Activated CD8-positive, alpha-beta memory T cell treated with anti-CD3 and anti-CD28 coated beads, Interleukin-2, amount 50 U/mL, for 24 hours (primary cell): ENCODE data around the gene LRRC43.
"Not testable (repeated sequence)": the region's sequence is repeated elsewhere in the genome, so short reads cannot be mapped to it uniquely, and the experiment has no call there.

Source experiments
- DNase-seq: peaks from one replicate; pipeline ENCODE4 v3.0.0-alpha.2; 2020; ENCODE audit errors: extremely low read depth

Gene LRRC43

DNA sequence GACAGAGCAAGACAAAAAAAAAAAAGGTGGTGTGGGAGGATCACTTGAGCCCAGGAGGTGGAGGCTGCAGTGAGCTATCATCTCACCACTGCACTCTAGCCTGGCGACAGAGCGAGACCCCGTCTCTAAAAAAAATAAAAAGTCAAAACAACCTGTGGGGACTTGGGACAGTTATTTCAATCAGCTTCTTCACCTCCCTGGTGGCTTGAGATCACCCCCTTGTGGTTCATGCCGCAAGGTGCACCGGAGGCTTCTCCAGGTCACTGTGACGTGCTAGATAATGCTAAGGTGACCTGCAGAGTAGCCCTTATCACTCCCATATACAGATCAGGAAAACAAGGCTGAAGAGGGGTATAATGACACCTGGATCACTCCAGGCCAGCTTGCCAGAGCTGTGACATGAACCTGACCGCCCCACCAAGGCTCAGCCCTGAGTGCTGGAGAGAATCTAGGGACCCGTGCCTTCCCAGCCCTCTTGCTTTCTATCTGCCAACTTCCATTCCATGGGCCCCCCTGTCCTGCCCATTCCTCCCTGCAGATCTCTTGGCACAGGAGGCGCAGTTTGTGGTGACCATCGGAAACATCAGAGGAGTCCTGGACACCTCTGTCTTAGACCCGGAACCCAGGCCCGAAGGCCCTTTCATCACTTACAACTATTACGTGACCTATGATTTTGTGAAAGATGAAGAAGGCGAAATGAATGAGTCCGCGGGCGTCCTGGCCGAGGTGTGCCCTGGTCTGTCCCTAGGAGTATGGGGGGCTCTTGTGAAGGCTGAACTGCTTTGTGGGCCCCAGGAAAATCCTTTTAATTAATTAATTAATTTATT lies 8.1 kb downstream of the LRRC43 start:
- peak; percentile 49 for DNase-seq

DNA sequence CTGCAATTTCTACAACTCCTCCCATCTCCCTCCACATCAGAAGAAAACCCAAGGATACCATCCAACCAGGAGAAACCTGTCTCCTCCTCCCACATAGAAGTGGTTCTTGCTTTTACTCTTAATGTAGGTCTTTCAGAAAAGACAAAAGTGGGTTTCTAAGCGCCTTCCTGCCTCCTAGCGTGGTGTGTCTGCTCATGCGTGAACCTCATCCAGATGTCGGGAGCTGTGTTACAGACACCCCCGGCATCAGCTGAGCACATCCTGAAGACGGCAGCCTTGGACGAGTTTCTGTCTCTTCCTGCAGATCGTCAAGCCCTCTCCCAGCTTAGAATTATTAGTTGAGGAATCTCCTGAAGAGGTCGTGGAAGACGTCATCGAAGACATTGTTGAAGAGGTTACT lies 9.5 kb downstream of the LRRC43 start:
- no peak for DNase-seq

DNA sequence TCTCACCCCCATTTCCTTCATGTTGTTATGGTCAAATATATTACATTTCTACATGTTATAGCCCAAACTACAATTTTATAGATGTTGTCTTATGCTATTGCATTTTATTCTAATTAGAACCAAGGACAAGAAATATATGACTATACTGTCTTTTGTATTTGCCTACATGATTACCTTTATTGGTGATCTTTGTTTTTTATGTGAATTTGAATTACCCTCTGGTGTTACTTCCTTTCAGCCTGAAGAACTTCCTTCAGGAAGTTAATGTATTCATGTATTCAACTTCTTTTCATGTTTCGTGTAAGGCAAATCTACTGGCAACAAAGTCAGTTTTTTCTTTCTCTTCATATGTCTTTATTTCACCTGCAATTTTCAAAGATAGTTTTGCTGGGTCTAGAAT lies 11.9 kb downstream of the LRRC43 start:
- DNase-seq = no peak

DNA sequence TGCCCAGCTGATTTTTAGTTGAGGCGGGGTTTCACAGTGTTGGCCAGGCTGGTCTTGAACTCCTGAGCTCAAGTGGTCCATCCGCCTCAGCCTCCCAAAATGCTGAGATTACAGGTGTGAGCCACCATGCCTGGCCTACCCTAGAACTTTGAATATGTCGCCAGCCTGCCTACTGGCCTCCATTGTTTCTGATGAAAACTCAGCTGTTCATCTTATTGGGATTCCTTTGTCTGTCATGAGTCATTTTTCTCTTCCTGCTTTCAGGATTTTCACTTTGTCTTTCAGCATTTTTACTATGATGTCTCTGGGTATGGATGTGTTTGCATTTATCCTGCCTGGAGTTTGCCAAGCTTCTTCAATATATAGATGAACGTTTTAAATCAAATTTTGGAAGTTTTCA lies 12.5 kb downstream of the LRRC43 start:
- no peak for DNase-seq

DNA sequence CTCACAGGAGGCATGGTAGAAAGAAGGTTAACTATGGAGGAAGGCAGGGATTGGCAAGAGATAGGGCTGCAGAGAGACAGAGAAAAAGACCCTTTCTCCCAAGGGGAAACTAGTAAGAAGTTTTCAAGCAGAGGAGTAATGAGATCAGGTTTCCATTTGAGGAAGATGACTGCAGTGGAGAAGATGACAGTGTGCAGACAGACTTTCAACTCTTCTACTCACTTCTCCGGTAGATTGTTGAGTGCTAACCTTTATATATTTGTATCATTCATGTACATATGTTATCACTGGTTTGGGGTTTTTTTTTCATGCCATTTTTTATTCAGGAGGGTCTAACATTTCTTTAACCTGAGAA lies 14.7 kb downstream of the LRRC43 start:
- no peak for DNase-seq

DNA sequence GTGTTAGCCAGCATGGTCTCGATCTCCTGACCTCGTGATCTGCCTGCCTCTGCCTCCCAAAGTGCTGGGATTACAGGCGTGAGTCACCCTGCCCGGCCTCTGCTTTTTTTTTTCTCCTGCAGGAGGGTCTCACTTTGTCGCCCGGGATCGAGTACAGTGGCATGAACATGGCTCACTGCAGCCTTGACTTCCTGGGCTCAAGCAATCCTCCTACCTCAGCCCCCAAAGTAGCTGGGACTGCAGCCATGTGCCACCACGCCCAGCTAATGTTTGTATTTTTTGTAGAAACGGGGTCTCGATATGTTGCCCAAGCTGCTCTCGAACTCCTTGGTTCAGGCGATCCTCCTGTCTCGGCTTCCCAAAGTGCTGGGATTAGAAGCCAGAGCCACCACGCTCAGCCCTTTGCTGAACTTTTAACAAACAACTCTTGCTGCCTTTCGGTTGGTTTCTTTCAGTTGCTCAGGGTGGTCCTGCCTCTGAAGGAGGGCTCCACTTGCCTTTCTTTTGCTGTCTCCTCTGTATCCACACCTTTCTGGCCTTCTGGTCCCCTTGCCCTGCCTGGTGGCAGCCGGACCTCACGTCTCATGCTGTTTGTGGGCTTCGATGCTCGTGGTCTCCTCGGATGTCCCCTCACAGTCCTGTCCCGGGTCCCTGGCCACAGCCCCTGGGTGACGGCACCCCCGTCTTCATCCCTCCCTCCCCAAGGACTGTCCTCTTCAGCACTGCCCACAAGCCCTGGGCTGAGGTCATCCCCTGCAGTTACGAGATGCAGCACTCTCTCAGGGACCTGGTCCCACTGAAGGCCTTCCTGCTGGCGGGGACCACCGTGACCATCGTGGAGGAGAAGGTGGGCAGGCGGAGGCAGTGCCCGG lies 16.8 kb downstream of the LRRC43 start:
- DNase-seq = no peak

DNA sequence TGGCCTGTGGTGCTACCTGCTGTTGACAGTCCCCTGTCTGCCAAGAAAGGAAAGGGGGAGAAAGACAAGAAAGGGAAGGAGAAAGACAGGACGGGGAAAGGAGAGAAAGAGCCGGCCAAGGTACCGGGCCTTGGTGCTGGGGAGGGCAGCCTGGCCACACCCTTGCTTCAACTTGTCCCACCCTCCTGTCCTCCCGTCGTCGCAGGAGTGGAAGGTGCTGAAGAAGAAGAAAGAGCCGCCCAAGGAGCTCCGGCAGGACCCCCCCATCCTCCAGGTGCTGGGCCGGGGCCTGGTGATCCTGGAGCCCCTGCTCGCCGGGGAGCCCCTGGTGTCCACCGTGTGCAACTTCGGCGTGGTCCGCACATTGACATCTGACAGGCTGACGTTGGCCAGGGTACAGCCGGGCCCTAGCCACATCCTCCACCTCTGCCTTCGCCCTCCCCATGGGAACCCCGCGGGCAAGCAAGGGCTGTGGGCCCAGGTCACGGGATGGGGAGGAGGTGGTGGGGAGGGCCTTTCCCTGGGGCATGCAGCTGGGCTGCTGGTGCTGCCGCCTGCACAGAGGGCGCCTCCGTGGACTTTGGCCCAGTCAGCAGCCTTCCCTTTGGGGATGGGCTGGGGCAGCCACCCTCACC lies 17.7 kb downstream of the LRRC43 start:
- DNase-seq = no peak

DNA sequence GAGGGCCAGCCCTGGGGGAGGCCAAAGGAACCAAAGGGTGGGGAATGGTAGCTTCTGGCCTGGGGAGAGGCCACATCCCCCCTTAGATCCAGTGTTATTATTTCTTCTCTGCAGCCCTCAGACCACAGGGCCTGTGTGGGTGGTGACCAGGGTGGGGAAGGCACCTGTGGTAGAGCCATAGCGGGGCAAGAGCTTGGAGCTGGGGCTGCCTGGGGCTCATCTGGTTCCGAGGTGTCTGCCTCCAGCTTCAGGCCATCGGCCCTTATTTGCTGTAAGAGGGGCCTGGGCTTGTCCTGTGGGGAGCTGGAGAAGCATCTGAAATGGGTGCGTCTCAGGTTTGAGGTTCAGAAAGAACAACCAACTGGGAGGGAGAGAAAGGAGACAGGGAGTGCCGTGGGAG lies 18.5 kb downstream of the LRRC43 start:
- no peak for DNase-seq

DNA sequence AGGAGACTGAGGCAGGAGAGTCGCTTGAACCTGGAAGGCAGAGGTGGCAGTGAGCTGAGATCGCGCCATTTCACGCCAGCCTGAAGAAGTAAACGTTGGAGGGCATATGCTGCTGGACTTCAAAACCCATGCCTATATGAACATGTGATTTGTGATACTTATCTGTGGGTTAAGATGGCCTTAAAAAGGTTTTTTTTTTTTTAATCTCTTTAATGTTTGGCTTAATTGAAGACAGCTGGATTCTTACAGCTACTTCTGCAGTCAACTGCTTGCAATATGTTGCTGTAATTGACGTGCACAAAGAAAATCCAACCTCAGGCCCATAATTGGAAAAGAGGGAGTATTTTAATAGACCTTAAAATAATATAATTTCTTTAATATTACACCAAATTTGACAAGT lies 19.1 kb downstream of the LRRC43 start:
- DNase-seq = no peak

DNA sequence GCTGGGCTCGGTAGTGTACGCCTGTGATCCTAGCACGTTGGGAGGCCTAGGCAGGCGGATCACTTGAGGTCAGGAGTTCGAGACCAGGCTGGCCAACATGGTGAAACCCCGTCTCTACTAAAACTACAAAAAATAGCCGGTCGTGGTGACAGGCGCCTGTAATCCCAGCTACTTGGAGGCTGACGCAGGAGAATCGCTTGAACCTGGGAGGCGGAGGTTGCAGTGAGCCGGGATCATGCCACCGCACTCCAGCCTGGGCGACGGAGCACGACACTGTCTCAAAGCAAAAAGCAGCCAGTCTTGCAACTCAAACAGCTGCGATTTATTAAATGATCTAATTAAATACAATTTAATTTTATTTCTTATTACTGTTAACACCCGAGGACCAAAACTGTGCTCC lies 19.9 kb downstream of the LRRC43 start:
- not testable (repeated sequence) for DNase-seq

DNA sequence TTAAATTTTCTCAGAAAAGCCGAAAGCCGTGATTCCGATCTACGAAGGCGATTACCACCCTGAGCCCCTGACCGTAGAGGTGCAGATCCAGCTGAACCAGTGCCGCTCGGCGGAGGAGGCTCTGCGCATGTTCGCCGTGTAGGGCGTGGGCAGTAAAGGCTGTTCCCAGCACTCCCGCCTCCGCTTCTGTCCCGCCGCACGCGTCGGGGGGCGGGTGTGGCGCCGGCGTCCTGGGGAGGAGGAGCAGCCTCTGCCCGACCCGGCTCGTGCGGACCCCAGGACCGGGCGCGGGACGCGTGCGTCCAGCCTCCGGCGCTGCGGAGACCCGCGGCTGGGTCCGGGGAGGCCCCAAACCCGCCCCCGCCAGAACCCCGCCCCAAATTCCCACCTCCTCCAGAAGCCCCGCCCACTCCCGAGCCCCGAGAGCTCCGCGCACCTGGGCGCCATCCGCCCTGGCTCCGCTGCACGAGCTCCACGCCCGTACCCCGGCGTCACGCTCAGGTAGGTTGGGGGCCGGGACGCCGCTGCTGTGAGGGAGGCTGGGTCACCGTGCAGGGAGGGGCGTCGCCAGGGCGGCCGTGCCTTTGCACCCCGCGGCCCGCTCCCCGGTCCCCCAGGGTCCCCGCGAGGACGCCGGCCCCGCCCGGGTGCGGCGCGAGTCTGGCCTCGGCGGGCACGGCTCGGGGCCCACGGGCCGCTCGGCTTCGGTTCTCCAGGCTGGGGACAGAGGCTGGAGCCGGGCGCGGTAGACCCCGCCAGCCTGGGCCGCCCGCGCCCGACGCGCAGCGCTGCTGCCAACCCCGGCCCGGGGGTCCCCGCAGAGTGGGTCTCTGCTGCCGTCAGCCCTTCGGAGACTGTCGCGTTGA lies 20.6 kb downstream of the LRRC43 start, which contains the start of gene B3GNT4:
TSS of gene B3GNT4 (plus strand) at position 409 of the 866 bp plus-strand sequence. CDS start 910 bp downstream, outside the sequence.
- DNase-seq = peak; percentile 21

DNA sequence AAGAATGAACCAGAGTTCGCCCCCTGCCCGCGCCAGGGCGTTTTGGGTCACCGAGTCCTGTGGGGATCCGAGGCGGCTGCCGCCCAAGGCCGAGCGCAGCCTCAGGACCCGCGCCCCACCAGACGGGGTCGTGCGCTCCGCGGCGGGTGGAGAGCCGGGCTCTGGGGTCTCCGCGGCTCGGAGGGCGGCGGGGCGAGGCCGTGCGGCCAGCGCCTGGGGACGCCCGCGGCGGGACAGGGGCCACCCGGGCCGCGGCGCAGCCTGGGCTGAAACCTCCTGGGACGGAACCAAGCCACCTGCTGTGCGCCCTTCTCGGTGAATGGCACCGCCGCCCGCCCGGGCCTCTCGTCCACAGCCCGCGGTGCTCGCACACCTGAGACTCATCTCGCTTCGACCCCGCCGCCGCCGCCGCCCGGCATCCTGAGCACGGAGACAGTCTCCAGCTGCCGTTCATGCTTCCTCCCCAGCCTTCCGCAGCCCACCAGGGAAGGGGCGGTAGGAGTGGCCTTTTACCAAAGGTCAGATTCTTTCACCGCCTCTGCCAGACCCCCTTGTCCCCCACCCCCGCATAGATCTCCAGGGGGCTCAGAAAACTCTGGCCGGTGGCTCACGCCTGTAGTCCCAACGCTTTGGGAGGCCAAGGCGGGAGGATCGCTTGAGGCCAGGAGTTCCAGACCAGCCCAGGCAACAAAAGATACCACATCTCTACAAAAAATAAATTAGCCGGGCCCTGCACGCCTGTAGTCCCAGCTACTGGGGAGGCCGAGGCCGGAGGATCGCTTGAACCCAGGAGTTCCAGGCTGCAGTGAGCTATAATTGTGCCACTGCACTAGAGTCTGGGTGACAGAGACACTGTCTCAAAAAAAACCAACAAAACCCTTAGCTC lies 21.5 kb downstream of the LRRC43 start:
- no peak for DNase-seq

DNA sequence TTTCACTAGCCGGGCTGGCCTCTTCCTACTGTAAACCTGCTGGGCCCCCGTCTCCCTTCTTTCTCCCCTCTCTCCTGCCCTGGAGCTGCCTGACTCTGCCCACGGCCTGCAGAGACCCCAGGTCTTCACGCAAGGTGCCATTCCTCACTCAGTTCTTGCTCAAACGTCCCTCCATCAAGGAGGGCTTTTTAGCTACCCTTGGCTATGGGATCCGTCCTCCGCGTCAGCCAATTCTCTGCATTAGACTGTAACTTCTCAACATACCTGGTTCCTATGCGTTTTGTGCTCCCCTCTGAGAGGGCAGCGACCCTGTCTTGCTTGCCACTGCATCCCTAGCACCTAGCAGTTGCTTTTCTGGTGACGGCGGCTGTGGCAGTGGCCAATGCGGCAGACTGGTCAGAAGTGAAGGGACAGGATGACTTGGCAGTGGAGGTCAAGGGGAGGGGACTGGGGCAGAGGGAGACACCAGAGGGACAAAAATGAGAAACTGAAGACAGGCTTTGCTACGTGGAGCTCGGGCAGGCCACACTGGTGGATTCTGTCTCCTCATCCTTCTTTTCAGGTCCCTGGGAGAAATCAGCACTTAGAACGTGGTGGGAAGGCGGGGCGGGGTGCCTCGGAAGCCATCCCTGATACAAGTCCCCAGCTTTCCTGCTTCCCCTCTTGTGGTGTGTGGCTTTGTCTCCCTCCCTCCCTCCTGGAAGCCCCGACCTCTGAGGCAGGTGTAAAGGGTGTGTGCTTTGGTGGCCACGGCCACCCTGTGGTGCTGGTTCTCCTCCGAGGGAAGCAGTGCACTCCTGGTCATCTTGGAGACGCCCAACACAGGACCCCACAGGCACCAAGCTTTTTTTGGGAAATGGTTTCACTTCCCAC lies 22.4 kb downstream of the LRRC43 start:
- DNase-seq = no peak

DNA sequence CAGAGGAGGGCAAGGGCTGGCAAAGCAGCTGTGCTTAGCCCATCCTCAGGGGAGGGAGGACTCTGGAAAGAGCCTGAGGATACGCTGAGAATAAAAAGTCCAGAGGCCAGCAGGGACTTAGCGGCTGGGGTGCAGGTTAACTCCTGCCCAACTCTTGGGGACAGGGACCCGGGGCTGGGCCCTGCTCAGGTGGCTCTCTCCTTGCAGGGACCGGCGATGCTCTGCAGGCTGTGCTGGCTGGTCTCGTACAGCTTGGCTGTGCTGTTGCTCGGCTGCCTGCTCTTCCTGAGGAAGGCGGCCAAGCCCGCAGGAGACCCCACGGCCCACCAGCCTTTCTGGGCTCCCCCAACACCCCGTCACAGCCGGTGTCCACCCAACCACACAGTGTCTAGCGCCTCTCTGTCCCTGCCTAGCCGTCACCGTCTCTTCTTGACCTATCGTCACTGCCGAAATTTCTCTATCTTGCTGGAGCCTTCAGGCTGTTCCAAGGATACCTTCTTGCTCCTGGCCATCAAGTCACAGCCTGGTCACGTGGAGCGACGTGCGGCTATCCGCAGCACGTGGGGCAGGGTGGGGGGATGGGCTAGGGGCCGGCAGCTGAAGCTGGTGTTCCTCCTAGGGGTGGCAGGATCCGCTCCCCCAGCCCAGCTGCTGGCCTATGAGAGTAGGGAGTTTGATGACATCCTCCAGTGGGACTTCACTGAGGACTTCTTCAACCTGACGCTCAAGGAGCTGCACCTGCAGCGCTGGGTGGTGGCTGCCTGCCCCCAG lies 23.4 kb downstream of the LRRC43 start:
- DNase-seq = no peak

DNA sequence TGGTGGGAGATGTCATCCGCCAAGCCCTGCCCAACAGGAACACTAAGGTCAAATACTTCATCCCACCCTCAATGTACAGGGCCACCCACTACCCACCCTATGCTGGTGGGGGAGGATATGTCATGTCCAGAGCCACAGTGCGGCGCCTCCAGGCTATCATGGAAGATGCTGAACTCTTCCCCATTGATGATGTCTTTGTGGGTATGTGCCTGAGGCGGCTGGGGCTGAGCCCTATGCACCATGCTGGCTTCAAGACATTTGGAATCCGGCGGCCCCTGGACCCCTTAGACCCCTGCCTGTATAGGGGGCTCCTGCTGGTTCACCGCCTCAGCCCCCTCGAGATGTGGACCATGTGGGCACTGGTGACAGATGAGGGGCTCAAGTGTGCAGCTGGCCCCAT lies 24.1 kb downstream of the LRRC43 start:
- no peak for DNase-seq

DNA sequence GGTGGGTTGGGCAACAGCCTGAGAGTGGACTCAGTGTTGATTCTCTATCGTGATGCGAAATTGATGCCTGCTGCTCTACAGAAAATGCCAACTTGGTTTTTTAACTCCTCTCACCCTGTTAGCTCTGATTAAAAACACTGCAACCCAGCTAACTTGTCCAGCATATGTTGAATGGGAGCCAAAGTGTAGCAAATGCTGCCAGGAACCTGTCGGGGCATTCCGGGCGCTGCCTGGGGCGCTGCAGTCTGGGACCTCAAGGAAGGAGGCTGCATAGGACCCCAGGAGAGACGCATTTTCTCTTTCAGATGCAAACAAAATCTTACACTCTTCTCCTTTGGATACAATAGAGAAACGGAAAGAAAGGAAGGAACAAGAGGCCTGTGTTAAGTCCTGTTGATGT lies 24.5 kb downstream of the LRRC43 start:
- no peak for DNase-seq

DNA sequence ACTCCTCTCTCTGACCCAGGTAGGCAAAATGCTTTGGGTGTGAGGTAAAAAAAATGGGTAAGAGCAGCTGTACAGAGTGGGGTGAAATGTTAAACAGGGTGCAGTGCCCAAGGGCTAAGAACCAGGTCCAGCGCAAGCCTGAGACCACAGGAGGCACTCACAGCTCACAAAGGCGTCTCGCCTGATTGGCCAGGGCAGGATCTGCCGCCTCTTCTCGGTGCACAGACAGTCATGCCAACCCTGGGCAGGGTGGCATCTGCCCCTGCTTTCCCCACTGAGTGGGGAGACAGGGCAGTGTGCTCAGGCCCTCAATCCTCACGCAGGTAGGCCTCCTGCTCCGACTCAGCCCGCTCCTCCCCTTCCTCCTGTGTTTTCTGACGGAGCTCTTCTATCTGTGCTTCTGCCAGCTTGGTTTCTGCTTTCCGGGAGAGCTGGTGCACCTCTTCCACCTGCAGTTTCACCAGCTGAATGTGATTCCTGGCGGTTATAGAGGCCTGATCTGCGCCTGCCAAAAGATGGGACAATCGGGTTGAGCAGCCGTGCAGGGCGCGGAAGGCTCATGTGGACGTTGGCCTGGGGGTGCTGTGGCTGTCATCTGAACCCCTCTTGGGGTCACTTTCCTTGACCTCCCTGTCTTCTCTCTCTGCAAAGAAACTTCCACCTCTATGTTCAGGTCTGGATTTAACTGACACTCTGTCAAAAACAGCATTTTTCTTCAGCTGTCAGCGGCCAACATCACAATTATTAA lies 25.3 kb downstream of the LRRC43 start:
- DNase-seq = no peak

DNA sequence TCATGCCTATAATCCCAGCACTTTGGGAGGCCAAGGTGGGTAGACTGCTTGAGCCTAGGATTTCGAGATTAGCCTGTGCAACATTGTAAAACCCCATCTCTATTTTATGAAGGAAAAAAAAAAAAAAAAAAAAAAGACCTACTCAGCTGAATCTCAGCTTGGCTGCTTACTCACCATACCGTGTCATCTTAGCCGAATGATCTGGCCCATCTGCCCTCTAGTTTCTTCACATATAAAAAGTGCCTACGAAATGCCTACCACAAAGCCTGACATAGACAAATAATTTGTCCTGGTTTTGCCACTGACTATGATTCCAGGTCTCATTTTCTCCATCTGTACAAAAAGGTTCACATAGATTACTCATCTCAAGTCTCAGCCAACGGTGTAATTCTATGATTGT lies 32.8 kb downstream of the LRRC43 start:
- no peak for DNase-seq
